PC-3 (cell line): Measurements from ENCODE around the gene CCNI2.

ENCODE experiments used
- CTCF ChIP-seq: fragments of 300-600 bp; sonication (generic); conservative IDR thresholded peaks from 2 replicates; pipeline ENCODE4 v1.5.1; 2017; ENCODE audit warnings: antibody characterized with exemption, low read depth, mild to moderate bottlenecking, low read length
- EZH2phosphoT487 ChIP-seq: fragments of 300-600 bp; sonication (generic); IDR thresholded peaks from 2 replicates; pipeline ENCODE4 v1.6.1; 2018; ENCODE audit warnings: mild to moderate bottlenecking, antibody characterized with exemption, low read length, borderline replicate concordance

- no peak for TF ChIP-seq CTCF
- no peak for TF ChIP-seq EZH2phosphoT487
These were observed 9.1 kb upstream of the CCNI2 start for GRCh38 chr5:132737982-132738681.
